Gastroesophageal sphincter (tissue), 3 donors: ENCODE measurements around the gene IFNA6.

ENCODE experiments used
- EP300 ChIP-seq: sonication (generic); formaldehyde crosslinking; IDR thresholded peaks from one replicate; pipeline ENCODE4 v1.6.1; 2017; ENCODE audit warnings: antibody characterized with exemption, mild to moderate bottlenecking
- TF ChIP-seq, protein P1 (sequence below), 4 experiments: fragments of 200-600 bp in 2 of 4; fragments of 450-650 bp in 2 of 4; sonication (generic) in 1 of 4; IDR thresholded peaks; one replicate each; pipeline ENCODE4 v1.5.1; 2017 to 2019; ENCODE audit warnings: antibody characterized with exemption in 4 of 4, mild to moderate bottlenecking in 2 of 4, moderate library complexity in 2 of 4

DNA sequence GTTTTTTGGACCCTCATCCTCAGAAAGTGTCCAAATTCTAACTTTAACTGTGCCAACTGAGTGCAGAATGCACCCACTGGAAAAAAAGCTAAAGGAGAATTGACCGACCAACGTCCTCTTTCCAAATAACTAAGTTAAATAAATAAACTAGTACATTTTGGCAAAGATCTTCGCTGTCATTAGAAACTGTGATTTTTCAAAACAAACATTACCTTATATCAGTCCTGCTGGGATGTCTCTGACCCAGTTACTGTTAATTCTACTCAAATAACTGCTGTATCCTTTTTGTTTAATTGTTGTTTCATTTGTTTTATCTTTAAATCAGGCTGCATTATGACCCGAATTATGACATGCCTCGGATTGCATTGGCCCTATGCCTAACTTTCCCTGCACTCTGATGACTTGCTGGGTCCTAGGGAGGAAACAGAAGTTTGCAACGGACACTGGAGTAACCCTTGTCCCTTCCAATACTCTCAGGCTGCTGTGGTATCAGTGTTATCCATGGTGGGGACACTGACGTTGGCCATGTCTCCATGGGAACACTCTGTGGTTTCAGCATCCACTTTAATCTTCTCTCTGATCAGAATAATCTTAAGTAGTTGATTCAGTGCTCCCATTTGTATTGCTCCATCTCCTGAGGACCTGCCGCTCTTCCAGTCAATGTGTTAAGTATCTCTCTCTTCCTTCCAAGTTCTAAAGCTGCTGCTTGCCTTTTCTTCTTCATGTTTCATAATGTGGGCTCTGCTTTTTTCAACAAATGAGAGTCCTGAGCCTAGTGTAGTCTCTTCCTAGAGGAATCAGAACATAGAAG lies 34.5 kb downstream of the IFNA6 start:
- no peak for TF ChIP-seq EP300
- TF ChIP-seq, protein P1, sequence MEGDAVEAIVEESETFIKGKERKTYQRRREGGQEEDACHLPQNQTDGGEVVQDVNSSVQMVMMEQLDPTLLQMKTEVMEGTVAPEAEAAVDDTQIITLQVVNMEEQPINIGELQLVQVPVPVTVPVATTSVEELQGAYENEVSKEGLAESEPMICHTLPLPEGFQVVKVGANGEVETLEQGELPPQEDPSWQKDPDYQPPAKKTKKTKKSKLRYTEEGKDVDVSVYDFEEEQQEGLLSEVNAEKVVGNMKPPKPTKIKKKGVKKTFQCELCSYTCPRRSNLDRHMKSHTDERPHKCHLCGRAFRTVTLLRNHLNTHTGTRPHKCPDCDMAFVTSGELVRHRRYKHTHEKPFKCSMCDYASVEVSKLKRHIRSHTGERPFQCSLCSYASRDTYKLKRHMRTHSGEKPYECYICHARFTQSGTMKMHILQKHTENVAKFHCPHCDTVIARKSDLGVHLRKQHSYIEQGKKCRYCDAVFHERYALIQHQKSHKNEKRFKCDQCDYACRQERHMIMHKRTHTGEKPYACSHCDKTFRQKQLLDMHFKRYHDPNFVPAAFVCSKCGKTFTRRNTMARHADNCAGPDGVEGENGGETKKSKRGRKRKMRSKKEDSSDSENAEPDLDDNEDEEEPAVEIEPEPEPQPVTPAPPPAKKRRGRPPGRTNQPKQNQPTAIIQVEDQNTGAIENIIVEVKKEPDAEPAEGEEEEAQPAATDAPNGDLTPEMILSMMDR (IDR thresholded peaks at IDR 0.05) = no peak
